ENCODE data around the gene LRRN4.

LRRN4 gene

GRCh38 chr20:6029538-6029937 is 24.3 kb downstream of the LRRN4 start:
- DNase-seq: no peak

- DNase-seq: no peak
Measured at GRCh38 chr20:6028818-6029217, 25.0 kb downstream of the LRRN4 start.

GRCh38 chr20:6026051-6026450 is 27.8 kb downstream of the LRRN4 start:
- no peak for DNase-seq

GRCh38 chr20:6024768-6025167 is 29.1 kb downstream of the LRRN4 start:
- DNase-seq: no peak

GRCh38 chr20:6017880-6018279 is 36.0 kb downstream of the LRRN4 start:
- no peak for DNase-seq

- DNase-seq: no peak
Measured at GRCh38 chr20:6017467-6017866, 36.4 kb downstream of the LRRN4 start.

- DNase-seq: no peak
Measured at GRCh38 chr20:6014957-6015356, 38.9 kb downstream of the LRRN4 start.

GRCh38 chr20:6014017-6014416 is 39.8 kb downstream of the LRRN4 start:
- no peak for DNase-seq

- no peak for DNase-seq
Measured at GRCh38 chr20:6012179-6012578, 41.7 kb downstream of the LRRN4 start.

GRCh38 chr20:6008254-6008653 is 45.6 kb downstream of the LRRN4 start:
- no peak for DNase-seq

GRCh38 chr20:6007529-6008103 is 46.2 kb downstream of the LRRN4 start:
- no peak for DNase-seq

GRCh38 chr20:6007094-6007528 is 46.7 kb downstream of the LRRN4 start:
- DNase-seq: no peak

GRCh38 chr20:6006603-6006949 is 47.3 kb downstream of the LRRN4 start:
- DNase-seq: no peak

- no peak for DNase-seq
Measured at GRCh38 chr20:6000871-6001270, 53.0 kb downstream of the LRRN4 start.

GRCh38 chr20:5999783-6000182 is 54.1 kb downstream of the LRRN4 start:
- DNase-seq: no peak

- no peak for DNase-seq
Measured at GRCh38 chr20:5996765-5997164, 57.1 kb downstream of the LRRN4 start.

GRCh38 chr20:5991623-5992441 is 62.0 kb downstream of the LRRN4 start:
- DNase-seq: no peak

GRCh38 chr20:5990946-5991345 is 62.9 kb downstream of the LRRN4 start:
- DNase-seq: no peak

Measured in NCI-H774 (cell line).